ENCODE data around the gene NFATC2IP.
"Not testable (repeated sequence)": the region's sequence is repeated elsewhere in the genome, so short reads cannot be mapped to it uniquely, and the experiment has no call there.

The NFATC2IP gene

GRCh38 chr16:28924762-28925385 is 25.9 kb upstream of the NFATC2IP start, which contains the start of gene RABEP2:
Gene RABEP2, minus strand, starts transcription at chr16:28925238. Its CDS starts 75 bp downstream, at chr16:28925163.
- no peak for TF ChIP-seq CTCF (IDR thresholded peaks at IDR 0.05; ENCODE audit: control extremely low read depth, extremely low read depth, low read depth, missing control alignments)
- POLR2A ChIA-PET, result interaction anchor here (1.2 kb wide), 1 partner anchor 12 kb away, joined by 3 read pairs; no protein-coding TSS in a partner anchor
- peak; percentile 99 for DNase-seq (ENCODE audit: extremely low spot score)
- CTCF ChIA-PET, result interaction anchor here (0.6 to 1.5 kb wide), 3 partner anchors 8 to 79 kb away, joined by 3 to 10 read pairs (median 3); partner anchors contain the start of genes CD19 and TUFM

GRCh38 chr16:28925386-28926228 is 25.1 kb upstream of the NFATC2IP start:
- ChIA-PET CTCF (interaction anchor here (0.6 to 12.7 kb wide), 3 partner anchors 18 to 80 kb away, joined by 3 to 139 read pairs (median 3); partner anchors contain the start of gene TUFM), POLR2A (interaction anchor here (1.2 kb wide), 1 partner anchor 11 kb away, joined by 3 read pairs; no protein-coding TSS in a partner anchor)
- TF ChIP-seq CTCF (IDR thresholded peaks at IDR 0.05; ENCODE audit: control extremely low read depth, extremely low read depth, low read depth, missing control alignments), result no peak
- DNase-seq (ENCODE audit: extremely low spot score), result peak; percentile 74

GRCh38 chr16:28926284-28926683 is 24.5 kb upstream of the NFATC2IP start:
- CTCF ChIA-PET, result interaction anchor here (1.6 to 12.7 kb wide), 2 partner anchors 17 to 52 kb away, joined by 4 to 139 read pairs; no protein-coding TSS in a partner anchor
- POLR2A ChIA-PET; DNase-seq (ENCODE audit: extremely low spot score): not testable (repeated sequence)

GRCh38 chr16:28927815-28928214 is 22.9 kb upstream of the NFATC2IP start:
- ChIA-PET POLR2A (no interaction called here), CTCF (interaction anchor here (1.2 to 12.7 kb wide), 3 partner anchors 16 to 54 kb away, joined by 4 to 139 read pairs (median 5); no protein-coding TSS in a partner anchor)
- DNase-seq (ENCODE audit: extremely low spot score), result no peak
- TF ChIP-seq CTCF (IDR thresholded peaks at IDR 0.05; ENCODE audit: control extremely low read depth, extremely low read depth, low read depth, missing control alignments), result no peak

- no peak for DNase-seq (ENCODE audit: extremely low spot score)
- TF ChIP-seq CTCF (IDR thresholded peaks at IDR 0.05; ENCODE audit: control extremely low read depth, extremely low read depth, low read depth, missing control alignments), result no peak
- ChIA-PET CTCF (interaction anchor here (12.7 kb wide), 1 partner anchor 13 kb away, joined by 139 read pairs; no protein-coding TSS in a partner anchor), POLR2A (no interaction called here)
Observed at GRCh38 chr16:28930203-28930602, 20.5 kb upstream of the NFATC2IP start.

GRCh38 chr16:28930652-28931051 is 20.1 kb upstream of the NFATC2IP start:
- POLR2A ChIA-PET, result no interaction called here
- no peak for DNase-seq (ENCODE audit: extremely low spot score)
- no peak for TF ChIP-seq CTCF (IDR thresholded peaks at IDR 0.05; ENCODE audit: control extremely low read depth, extremely low read depth, low read depth, missing control alignments)
- CTCF ChIA-PET, result interaction anchor here (1.6 to 12.7 kb wide), 3 partner anchors 13 to 57 kb away, joined by 3 to 139 read pairs (median 4); no protein-coding TSS in a partner anchor

Data from GM10248 (cell line).